ENCODE data around the gene WDR72. TPM values are rescaled to one million over a fixed set of nuclear protein-coding genes. Genes with fewer than 3 reads are reported as not detected.

WDR72 gene
- total RNA-seq, 2 donors from 2014 or later, result 4.1 to 12.2 TPM

DNA sequence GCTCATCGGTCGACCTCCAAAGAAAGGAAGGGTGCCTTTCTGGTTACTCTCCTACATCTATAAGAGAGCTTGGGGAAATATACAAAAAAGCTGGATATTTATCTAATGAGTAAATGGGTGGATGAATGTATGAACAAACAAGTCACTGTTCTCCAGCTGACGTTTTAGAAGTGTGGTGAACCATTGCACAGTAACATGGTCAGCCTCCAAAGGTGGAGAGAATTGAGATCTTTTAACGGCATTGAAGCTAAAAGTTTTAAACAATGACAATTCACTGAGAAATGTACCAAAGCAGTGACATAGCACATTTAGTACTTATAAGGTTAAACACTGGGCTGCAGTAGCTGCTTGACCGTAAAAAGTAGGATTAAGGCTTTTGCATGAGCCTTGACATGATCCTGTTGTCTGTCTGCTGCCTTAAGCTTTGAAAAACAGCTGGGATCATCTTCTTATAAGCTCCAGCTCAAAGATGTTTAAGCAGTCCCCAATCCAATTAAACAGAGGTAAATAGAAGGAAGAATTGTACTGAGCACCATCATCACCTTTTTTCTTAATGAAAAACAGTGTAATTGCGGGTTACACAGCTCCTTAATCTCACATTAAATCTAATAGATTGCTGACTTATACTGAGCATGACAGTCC lies 222.9 kb downstream of the WDR72 start:
- no peak for DNase-seq
- 83 to 94% methylated on average over 3 to 6 of the region's 6 CpGs for WGBS, 2 experiments (ENCODE audit: insufficient coverage in 1 of 2, insufficient read length in 1 of 2)
- TF ChIP-seq, protein P1, sequence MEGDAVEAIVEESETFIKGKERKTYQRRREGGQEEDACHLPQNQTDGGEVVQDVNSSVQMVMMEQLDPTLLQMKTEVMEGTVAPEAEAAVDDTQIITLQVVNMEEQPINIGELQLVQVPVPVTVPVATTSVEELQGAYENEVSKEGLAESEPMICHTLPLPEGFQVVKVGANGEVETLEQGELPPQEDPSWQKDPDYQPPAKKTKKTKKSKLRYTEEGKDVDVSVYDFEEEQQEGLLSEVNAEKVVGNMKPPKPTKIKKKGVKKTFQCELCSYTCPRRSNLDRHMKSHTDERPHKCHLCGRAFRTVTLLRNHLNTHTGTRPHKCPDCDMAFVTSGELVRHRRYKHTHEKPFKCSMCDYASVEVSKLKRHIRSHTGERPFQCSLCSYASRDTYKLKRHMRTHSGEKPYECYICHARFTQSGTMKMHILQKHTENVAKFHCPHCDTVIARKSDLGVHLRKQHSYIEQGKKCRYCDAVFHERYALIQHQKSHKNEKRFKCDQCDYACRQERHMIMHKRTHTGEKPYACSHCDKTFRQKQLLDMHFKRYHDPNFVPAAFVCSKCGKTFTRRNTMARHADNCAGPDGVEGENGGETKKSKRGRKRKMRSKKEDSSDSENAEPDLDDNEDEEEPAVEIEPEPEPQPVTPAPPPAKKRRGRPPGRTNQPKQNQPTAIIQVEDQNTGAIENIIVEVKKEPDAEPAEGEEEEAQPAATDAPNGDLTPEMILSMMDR (conservative IDR thresholded peaks at IDR 0.05), result no peak

GRCh38 chr15:53535886-53536285 lies 223.6 kb downstream of the WDR72 start:
- TF ChIP-seq, protein P1 (conservative IDR thresholded peaks at IDR 0.05), result no peak
- H3K9me3 Mint-ChIP-seq, result peaks cover 10% of the 10 kb centered on the region
- no peak overlapping the region for H3K27ac ChIP-seq (ENCODE audit: low read depth, low read length)
- H3K36me3 Mint-ChIP-seq (ENCODE audit: low read depth), result peaks cover 23% of the 10 kb centered on the region
- WGBS, 2 experiments (ENCODE audit: insufficient coverage in 1 of 2, insufficient read length in 1 of 2), result 81 to 93% methylated on average over 3 of the region's 4 CpGs
- no peak for DNase-seq
- peaks cover 5% of the 10 kb centered on the region for H3K4me1 ChIP-seq (ENCODE audit: control insufficient read depth, insufficient read depth, low read length)
- H3K27me3 Mint-ChIP-seq (ENCODE audit: insufficient read depth), result no peaks in the 10 kb centered on the region
- no peak overlapping the region for H3K27ac Mint-ChIP-seq
- H3K4me3 ChIP-seq (ENCODE audit: low read length), result no peak overlapping the region
- H3K27me3 ChIP-seq (ENCODE audit: control insufficient read depth, insufficient read depth, low read length, poor library complexity, severe bottlenecking), result no peaks in the 10 kb centered on the region
- H3K9me3 ChIP-seq (ENCODE audit: control insufficient read depth, low read length), result no peaks in the 10 kb centered on the region
- peaks cover 12% of the 10 kb centered on the region for H3K4me1 Mint-ChIP-seq
- H3K9ac ChIP-seq (ENCODE audit: extremely low read depth, low read length, poor library complexity, severe bottlenecking), result no peak overlapping the region
- H3K4me3 Mint-ChIP-seq, result no peak overlapping the region
- peaks cover 3% of the 10 kb centered on the region for H3K36me3 ChIP-seq (ENCODE audit: control insufficient read depth, insufficient read depth, low read length)

More for the DNA sequence above, 222.9 kb downstream of the WDR72 start:
- peaks cover 11% of the 10 kb centered on the region for H3K4me1 Mint-ChIP-seq
- Histone ChIP-seq H3K27ac (ENCODE audit: low read depth, low read length) (no peak overlapping the region), H3K27me3 (ENCODE audit: control insufficient read depth, insufficient read depth, low read length, poor library complexity, severe bottlenecking) (no peaks in the 10 kb centered on the region), H3K4me1 (ENCODE audit: control insufficient read depth, insufficient read depth, low read length) (peaks cover 5% of the 10 kb centered on the region), H3K9ac (ENCODE audit: extremely low read depth, low read length, poor library complexity, severe bottlenecking) (no peak overlapping the region), H3K9me3 (ENCODE audit: control insufficient read depth, low read length) (no peaks in the 10 kb centered on the region), H3K4me3 (ENCODE audit: low read length) (no peak overlapping the region), H3K36me3 (ENCODE audit: control insufficient read depth, insufficient read depth, low read length) (peaks cover 3% of the 10 kb centered on the region)
- no peak overlapping the region for H3K4me3 Mint-ChIP-seq
- H3K9me3 Mint-ChIP-seq, result peaks cover 14% of the 10 kb centered on the region
- peaks cover 21% of the 10 kb centered on the region for H3K36me3 Mint-ChIP-seq (ENCODE audit: low read depth)
- no peaks in the 10 kb centered on the region for H3K27me3 Mint-ChIP-seq (ENCODE audit: insufficient read depth)
- H3K27ac Mint-ChIP-seq, result no peak overlapping the region

GRCh38 chr15:53534105-53534839 lies 225.2 kb downstream of the WDR72 start:
- no peak for DNase-seq
- no peak overlapping the region for H3K27ac ChIP-seq (ENCODE audit: low read depth, low read length)
- WGBS, 2 experiments (ENCODE audit: insufficient coverage in 1 of 2, insufficient read length in 1 of 2), result 90 to 98% methylated on average over 1 to 2 of the region's 2 CpGs
- peaks cover 14% of the 10 kb centered on the region for H3K36me3 Mint-ChIP-seq (ENCODE audit: low read depth)
- H3K4me1 Mint-ChIP-seq, result peaks cover 22% of the 10 kb centered on the region
- TF ChIP-seq, protein P1 (conservative IDR thresholded peaks at IDR 0.05), result no peak
- H3K9me3 Mint-ChIP-seq, result no peaks in the 10 kb centered on the region
- H3K4me3 ChIP-seq (ENCODE audit: low read length), result no peak overlapping the region
- H3K27me3 ChIP-seq (ENCODE audit: control insufficient read depth, insufficient read depth, low read length, poor library complexity, severe bottlenecking), result no peaks in the 10 kb centered on the region
- H3K27ac Mint-ChIP-seq, result no peak overlapping the region
- H3K4me1 ChIP-seq (ENCODE audit: control insufficient read depth, insufficient read depth, low read length), result peaks cover 8% of the 10 kb centered on the region
- no peak overlapping the region for H3K9ac ChIP-seq (ENCODE audit: extremely low read depth, low read length, poor library complexity, severe bottlenecking)
- no peaks in the 10 kb centered on the region for H3K27me3 Mint-ChIP-seq (ENCODE audit: insufficient read depth)
- no peak overlapping the region for H3K4me3 Mint-ChIP-seq
- H3K9me3 ChIP-seq (ENCODE audit: control insufficient read depth, low read length), result no peaks in the 10 kb centered on the region
- no peaks in the 10 kb centered on the region for H3K36me3 ChIP-seq (ENCODE audit: control insufficient read depth, insufficient read depth, low read length)

All from endodermal cell (in vitro differentiated cells).